H1 (cell line): ENCODE results near the gene EBF3. TPM values are rescaled to one million over a fixed set of nuclear protein-coding genes. Genes with fewer than 3 reads are reported as not detected.

Experiments used
- KDM1A ChIP-seq: fragments of 200-600, 300-600 bp; sonication (generic); IDR thresholded peaks from 2 replicates; pipeline ENCODE4 v1.7.1; 2016; ENCODE audit warnings: mild to moderate bottlenecking, low read length, borderline replicate concordance
- TAF7 ChIP-seq: optimal IDR thresholded peaks from 2 replicates; pipeline ENCODE3; 2011; ENCODE audit warnings: low read depth, mild to moderate bottlenecking, inconsistent platforms, low read length, moderate library complexity, borderline replicate concordance
- polyA plus RNA-seq, 7 experiments: library from polyadenylated mRNA; depleted of rRNA in 3 of 7; stranded (reverse) in 5 of 7; unstranded in 2 of 7; fragments of >200 nt in 5 of 7; fragments of 200-250 nt in 2 of 7; gene quantifications; 1 replicate in 5 of 7; 2 replicates in 1 of 7; 4 replicates in 1 of 7; pipeline versions ENCODE4 v1.2.1 to v1.2.3, GENCODE V29; 2011 to 2013; ENCODE audit warnings: missing spikeins in 2 of 7, mixed read lengths in 2 of 7
- total RNA-seq: library from RNA; stranded (reverse); fragmentation: NEBNext Ultra II Directional; extraction: Animal tissue kit (Norgen Biotek cat#: 25700); gene quantifications from 2 replicates; pipeline ENCODE4 v1.2.1, GENCODE V29; 2021

Gene EBF3
- total and polyA plus RNA-seq, 2 of the 8 experiments (the other 6 are each of a cell fraction or from before 2014, with no cell fraction given) = 0.08 to 0.26 TPM

DNA sequence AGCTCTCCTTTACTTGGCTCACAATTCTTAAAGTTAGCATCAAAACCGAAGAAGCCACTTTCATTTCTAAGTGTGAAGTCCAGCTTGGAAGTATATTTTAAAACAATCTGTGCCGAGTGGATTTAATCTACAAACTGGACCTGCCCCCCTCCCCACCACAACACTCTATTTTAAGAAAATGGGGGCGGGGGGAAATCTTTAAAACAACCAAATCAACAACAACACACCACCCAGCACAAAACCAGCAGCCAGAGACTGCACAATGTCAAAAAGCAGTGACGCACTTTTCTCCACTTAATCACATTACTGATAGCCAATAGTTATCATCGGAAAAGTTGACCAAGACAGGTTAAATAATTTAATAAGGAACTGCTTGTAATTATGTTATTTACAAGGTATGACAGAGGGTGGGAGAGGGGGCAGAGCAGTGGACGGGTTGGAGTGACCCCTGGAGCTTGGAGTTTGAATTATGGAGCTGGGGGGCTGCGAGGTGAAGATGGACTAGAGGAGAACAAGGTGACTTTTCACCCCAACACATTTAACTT is 2.8 kb downstream of the EBF3 start (continued):
- TF ChIP-seq TAF7 (no peak), KDM1A (no peak)
